HFF-Myc (cell line): Measurements from ENCODE around the gene METTL14.

Experiments
- DNase-seq: peaks from one replicate; pipeline ENCODE4 v3.0.0-alpha.2; 2011; ENCODE audit warnings: low read depth; ENCODE audit errors: extremely low read depth
- H3K4me3 ChIP-seq: replicated peaks from 2 replicates; pipeline ENCODE4 v1.5.1; 2011; ENCODE audit warnings: low read depth, mild to moderate bottlenecking, control low read depth, low read length
- TF ChIP-seq, protein P1 (sequence below): IDR thresholded peaks from 2 replicates; pipeline ENCODE4 v1.5.1; 2012; ENCODE audit warnings: mild to moderate bottlenecking, low read depth, low read length, control low read depth; ENCODE audit errors: missing control alignments

Gene METTL14

GRCh38 chr4:118721752-118722151 is 36.6 kb downstream of the METTL14 start:
- no peak for DNase-seq
- no peak overlapping the region for H3K4me3 ChIP-seq
- TF ChIP-seq, protein P1, sequence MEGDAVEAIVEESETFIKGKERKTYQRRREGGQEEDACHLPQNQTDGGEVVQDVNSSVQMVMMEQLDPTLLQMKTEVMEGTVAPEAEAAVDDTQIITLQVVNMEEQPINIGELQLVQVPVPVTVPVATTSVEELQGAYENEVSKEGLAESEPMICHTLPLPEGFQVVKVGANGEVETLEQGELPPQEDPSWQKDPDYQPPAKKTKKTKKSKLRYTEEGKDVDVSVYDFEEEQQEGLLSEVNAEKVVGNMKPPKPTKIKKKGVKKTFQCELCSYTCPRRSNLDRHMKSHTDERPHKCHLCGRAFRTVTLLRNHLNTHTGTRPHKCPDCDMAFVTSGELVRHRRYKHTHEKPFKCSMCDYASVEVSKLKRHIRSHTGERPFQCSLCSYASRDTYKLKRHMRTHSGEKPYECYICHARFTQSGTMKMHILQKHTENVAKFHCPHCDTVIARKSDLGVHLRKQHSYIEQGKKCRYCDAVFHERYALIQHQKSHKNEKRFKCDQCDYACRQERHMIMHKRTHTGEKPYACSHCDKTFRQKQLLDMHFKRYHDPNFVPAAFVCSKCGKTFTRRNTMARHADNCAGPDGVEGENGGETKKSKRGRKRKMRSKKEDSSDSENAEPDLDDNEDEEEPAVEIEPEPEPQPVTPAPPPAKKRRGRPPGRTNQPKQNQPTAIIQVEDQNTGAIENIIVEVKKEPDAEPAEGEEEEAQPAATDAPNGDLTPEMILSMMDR: no peak

- no peak for DNase-seq
- H3K4me3 ChIP-seq: no peak overlapping the region
- TF ChIP-seq, protein P1: no peak
Observed at GRCh38 chr4:118723369-118723768, 38.2 kb downstream of the METTL14 start.

DNA sequence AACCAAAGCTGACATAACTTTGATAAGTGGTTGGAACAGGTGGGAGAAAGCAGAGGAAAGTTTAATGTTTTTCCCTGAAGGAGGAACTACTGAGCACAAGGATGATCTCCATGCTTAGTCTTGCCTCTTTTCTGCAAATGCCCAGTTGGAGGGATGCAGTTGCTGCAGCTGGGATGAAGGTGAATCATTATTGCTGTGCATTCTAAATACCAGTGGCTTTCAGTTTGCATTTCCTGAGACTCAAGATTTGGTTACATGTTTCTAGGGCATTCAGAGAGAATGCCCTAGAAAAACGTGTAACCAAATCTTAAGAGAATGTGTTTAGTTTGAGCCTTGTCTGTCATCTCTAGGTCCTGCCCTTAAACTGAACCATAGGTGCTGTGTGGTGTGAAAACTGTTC is 42.2 kb downstream of the METTL14 start:
- DNase-seq: no peak
- no peak overlapping the region for H3K4me3 ChIP-seq
- TF ChIP-seq, protein P1: no peak

DNA sequence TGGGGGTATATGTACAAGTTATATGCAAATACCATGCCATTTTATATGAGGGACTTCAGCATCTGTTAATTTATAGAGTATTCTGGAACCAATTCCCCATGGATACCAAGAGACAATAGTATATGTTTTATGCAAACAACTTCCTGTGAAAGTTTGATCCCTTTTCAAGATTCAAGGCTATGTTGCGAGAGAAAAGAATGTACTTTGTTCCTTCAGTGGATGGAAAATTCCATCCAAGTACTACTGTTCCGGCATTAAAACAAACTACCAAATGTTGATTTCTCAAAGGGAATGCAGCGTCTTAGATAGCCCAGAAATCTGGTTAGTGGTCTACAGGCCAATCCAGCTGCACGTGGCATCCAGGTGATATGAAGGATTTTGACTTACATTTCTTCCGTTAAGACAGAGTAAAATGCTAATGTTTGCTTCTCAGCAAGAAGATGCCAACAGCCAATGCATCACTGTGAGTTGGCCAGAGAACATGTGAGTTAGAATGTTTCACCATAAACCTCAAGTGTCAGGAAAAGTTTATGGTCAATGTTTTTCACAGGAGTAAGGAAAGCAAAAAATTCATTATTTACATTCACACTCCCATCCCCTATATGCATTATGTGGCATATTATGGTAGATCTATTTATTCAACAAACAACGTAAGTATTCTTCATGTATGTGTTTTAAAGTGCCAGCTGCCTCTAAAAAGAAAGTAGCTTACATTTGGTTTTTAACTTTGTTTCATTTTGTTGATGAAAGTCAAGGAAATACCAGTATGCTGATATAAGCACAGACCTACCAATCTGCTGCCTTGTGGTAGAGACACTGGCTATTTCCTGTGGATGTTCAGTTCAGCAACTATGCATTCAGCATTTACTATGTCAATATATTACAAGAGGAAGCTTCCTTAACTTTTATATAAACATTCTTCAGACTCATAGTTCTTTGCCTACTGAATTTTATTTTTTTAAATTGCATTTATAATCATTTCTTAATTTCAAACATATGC is 44.4 kb downstream of the METTL14 start:
- TF ChIP-seq, protein P1: no peak
- H3K4me3 ChIP-seq: no peak overlapping the region
- DNase-seq: no peak

- TF ChIP-seq, protein P1: no peak
- no peak overlapping the region for H3K4me3 ChIP-seq
- no peak for DNase-seq
Observed at GRCh38 chr4:118730683-118731082, 45.5 kb downstream of the METTL14 start.

GRCh38 chr4:118732591-118733330 is 47.6 kb downstream of the METTL14 start:
- no peak for DNase-seq
- TF ChIP-seq, protein P1: no peak
- H3K4me3 ChIP-seq: no peak overlapping the region
